GM18870 (cell line): ENCODE data around the gene GPR68.
"Not testable (repeated sequence)": the region's sequence is repeated elsewhere in the genome, so short reads cannot be mapped to it uniquely, and the experiment has no call there.

Source experiments
- ATAC-seq: cut with Tn5 transposase; IDR thresholded peaks from one replicate; pipeline ENCODE4 v1.9.1; 2021; ENCODE audit warnings: moderate library complexity; ENCODE audit not compliant: unreplicated experiment

Gene GPR68

DNA sequence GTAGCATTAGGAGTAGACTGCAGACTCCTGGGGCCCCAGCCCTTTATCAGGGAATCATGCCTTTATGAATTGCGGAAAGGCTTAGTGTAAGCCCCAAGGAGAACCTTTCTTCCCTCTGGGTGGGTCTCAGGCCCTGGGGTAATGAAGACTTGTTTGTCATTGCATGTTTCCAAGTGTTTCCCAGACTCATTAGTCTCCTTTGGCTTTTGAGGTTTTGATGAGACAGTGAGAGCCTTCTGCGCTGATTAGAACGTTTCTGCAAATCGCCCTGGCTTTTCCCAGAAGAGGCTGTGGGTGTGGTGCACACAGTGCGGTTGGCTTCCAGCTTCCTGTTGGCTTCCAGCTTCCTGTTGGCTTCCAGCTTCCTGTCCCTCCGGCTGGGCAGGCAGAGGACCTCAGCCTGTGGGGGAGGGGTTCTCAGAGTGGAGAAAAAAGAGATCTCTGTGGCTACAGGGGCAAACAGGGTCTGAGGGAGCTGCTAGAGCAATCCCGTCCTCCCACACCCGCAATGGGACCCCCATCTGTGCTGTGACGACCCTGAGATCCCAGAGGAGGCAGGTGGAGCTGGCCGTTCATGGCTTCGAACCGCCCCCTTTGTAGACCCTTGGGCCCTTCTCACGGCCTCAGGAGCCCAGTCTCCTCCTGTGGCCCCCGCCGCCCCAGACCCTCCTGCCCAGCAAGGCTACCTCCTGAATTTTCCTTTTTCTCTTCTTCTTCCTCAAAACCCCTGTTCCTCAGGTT is 42.1 kb downstream of the GPR68 start:
- no peak for ATAC-seq

GRCh38 chr14:91200802-91201201 is 43.7 kb downstream of the GPR68 start:
- not testable (repeated sequence) for ATAC-seq

- ATAC-seq: no peak
Measured at GRCh38 chr14:91197631-91198030, 46.9 kb downstream of the GPR68 start.

DNA sequence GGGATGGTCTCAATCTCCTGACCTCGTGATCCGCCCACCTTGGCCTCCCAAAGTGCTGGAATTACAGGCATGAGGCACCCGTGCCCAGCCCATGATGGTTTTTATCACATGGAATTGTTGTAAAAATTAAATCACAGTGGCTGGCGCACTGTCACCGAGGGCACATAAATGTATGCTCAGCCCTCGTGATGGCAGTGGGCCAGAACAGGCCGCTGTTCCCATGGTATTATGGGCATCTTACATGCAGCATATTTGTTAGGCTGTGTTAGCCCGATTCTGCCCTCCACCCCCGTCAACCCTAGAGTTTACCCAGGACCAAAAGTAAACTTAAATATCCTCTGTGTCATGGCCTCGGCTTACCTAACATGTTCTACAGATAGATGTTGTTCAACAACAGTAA is 48.6 kb downstream of the GPR68 start:
- ATAC-seq: no peak

GRCh38 chr14:91193069-91193468 is 51.4 kb downstream of the GPR68 start:
- ATAC-seq: no peak

DNA sequence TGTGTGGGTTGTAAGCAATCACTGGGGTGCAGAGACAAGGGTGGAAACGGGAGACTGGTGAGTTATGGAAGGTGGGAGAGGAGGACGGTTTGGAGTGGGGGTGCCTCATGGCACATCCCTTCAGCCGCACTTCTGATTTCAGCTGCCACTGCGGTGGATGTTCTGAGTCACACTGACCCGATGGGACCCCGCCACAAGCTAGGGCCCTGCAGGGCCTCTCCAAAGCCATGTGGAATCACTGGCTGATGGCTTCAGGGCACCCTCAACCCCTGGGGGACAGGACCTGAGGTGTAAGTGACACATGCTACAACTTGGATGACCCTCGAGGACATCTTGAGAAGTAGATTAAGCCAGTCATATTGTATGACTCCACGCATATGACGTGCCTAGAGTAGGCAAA is 53.7 kb downstream of the GPR68 start:
- no peak for ATAC-seq

- no peak for ATAC-seq
Measured at GRCh38 chr14:91187271-91187670, 57.2 kb downstream of the GPR68 start.

- ATAC-seq: no peak
Measured at GRCh38 chr14:91186515-91187066, 57.9 kb downstream of the GPR68 start.

DNA sequence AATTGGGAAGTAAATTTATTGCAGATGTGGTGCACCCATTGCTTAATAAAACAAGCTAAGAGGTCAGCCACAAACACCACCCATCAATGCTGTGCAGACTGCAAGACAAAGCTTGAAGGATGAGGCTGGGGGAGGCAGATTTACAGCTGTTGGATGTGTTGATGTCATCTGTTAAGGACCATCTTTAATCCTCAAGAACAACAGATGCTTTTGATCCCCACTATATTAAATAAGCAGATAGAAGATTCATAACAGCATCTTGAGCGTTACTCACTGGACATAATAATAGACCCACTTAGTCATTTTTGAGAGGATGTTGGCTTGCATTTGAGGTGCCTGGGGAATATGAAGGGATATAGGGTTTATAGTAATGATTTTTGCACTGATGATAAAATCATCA is 58.8 kb downstream of the GPR68 start:
- ATAC-seq: no peak

DNA sequence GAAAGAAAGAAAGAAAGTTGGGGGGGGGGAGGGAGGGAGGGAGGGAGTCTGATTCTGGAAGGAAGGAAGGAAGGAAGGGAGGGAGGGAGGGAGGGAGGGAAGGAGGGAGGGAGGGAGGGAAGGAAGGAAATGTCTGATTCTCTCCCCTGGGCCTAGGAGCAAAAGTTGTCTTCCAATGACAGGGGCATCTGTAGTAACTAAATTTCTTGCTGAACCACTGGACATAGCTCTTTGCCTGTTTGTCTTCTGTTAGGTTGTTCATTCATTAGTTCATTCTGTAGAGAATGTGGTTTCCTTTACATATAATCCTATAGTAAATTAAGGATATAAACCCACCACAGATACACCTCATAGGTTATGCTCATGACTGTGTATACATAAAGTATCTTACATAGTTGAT is 59.9 kb downstream of the GPR68 start:
- no peak for ATAC-seq

DNA sequence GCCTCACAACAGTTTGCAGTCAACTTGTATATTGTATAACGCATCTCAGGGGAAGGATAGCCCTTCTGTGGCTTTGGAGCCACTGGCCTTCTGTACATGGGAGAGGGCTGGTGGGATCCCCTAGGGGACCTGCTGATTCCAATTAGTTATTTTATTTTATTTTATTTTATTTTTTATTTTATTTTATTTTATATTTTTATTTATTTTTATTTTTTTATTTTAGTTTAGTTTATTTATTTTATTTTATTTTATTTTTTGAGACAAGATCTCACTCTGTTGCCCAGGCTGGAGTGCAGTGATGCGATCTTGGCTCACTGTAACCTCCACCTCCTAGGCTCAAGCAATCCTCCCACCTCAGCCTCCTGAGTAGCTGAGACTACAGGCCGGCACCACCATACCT is 61.8 kb downstream of the GPR68 start:
- ATAC-seq: not testable (repeated sequence)
